Activated naive CD8-positive, alpha-beta T cell treated with anti-CD3 and anti-CD28 coated beads for 36 hours (primary cell): ENCODE results near the gene SLC1A4. TPM values are rescaled to one million over a fixed set of nuclear protein-coding genes. Genes with fewer than 3 reads are reported as not detected.
A peak's percentile ranks its signal among the peaks of the same experiment; 100 is the strongest.

ENCODE experiments used
- DNase-seq: peaks from one replicate; pipeline ENCODE4 v3.0.0; 2021
- H3K27ac Mint-ChIP-seq: one replicate; pipeline ENCODE4 v1.8.0; 2022; ENCODE audit warnings: mild to moderate bottlenecking, moderate library complexity, mixed read lengths
- H3K27me3 Mint-ChIP-seq: one replicate; pipeline ENCODE4 v1.8.0; 2022; ENCODE audit warnings: mild to moderate bottlenecking, mixed read lengths
- H3K36me3 Mint-ChIP-seq: one replicate; pipeline ENCODE4 v1.8.0; 2021; ENCODE audit warnings: mild to moderate bottlenecking, mixed read lengths
- H3K4me1 Mint-ChIP-seq: one replicate; pipeline ENCODE4 v1.8.0; 2021; ENCODE audit warnings: mixed read lengths
- H3K4me3 Mint-ChIP-seq: one replicate; pipeline ENCODE4 v1.8.0; 2022; ENCODE audit warnings: mild to moderate bottlenecking, moderate library complexity, mixed read lengths
- H3K9me3 Mint-ChIP-seq: one replicate; pipeline ENCODE4 v1.8.0; 2022; ENCODE audit warnings: mixed read lengths
- total RNA-seq, 2 experiments: library from RNA; stranded (reverse); gene quantifications; one replicate each; pipeline ENCODE4 v1.2.3, GENCODE V29; 2021

Gene SLC1A4
- total RNA-seq, result 10 to 100 TPM; 17.6 to 18.9 TPM

DNA sequence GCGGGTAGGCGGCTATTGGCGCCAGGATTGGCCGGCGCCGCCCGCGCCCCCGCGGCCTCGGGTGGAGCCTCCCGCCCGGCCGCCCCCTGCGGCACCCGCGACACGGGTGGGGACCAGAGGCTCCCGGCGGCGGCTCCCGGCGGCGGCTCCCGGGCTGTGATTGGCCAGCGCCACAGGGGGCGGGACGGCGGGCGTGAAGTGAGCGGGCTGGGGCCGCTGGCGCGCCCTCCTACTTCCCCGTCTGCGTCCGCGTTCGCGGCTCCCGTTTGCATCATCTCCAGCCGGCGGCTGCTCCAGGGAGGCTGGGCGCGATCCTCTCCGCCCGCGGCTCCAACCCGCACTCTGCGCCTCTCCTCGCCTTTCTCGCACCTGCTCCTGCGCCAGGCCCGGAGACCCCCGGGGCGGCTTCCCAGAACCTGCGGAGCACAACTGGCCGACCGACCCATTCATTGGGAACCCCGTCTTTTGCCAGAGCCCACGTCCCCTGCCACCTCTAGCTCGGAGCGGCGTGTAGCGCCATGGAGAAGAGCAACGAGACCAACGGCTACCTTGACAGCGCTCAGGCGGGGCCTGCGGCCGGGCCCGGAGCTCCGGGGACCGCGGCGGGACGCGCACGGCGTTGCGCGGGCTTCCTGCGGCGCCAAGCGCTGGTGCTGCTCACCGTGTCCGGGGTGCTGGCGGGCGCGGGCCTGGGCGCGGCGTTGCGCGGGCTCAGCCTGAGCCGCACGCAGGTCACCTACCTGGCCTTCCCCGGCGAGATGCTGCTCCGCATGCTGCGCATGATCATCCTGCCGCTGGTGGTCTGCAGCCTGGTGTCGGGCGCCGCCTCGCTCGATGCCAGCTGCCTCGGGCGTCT is at the start of gene SLC1A4:
Gene SLC1A4, plus strand, starts transcription at position 274 of the 856 bp plus-strand sequence. Its CDS starts 245 bp downstream, at position 519.
- Mint-ChIP-seq H3K4me1 (peaks cover 32% of the 10 kb centered on the region), H3K9me3 (no peaks in the 10 kb centered on the region), H3K27ac (peak within 1 kb of the TSS; percentile 88), H3K27me3 (peaks cover 27% of the 10 kb centered on the region), H3K4me3 (peak within 1 kb of the TSS; percentile 89), H3K36me3 (peaks cover 33% of the 10 kb centered on the region)
- DNase-seq, result peak; percentile 91

DNA sequence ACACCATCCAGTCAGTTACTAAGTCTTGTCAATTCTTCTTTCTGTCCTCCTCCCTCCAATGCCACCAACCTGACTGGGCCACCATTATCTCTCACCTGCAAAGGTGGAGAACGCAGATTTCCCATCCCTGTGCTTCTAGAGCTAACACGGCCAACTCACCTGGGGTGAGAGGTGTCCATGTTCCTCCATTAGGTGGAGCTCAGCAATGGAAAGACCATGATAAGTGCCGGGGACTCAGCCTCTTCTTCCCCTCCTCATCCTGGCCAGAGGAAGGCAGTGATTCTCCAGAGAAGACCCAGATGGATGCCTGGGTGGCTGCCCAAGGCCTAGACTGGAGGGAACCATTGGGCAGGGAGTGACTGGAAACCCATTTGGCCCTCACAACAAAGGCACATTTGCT is 48.1 kb upstream of the SLC1A4 start:
- Mint-ChIP-seq H3K4me3 (no peak overlapping the region), H3K27me3 (no peaks in the 10 kb centered on the region), H3K4me1 (peaks cover 15% of the 10 kb centered on the region), H3K27ac (no peak overlapping the region), H3K36me3 (no peaks in the 10 kb centered on the region), H3K9me3 (no peaks in the 10 kb centered on the region)
- DNase-seq, result no peak

DNA sequence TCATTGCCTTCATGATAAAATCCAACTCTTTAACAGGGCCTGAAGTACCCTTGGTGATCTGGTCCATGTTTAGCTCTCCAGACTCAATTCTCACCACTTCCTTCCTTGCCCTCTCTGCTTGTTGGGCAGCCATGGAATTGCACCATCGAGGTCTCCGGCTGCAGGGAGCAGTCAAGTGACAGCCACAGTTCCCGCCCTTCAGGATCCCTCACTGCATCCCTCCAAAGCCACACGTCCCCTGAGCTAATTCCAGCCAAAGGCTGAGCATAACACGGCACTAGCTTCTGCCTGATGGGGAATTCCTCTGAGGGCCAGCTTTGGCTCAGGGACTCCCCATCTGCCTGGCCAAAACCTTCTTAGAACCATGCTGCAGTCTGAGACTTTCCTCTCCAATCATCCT is 47.4 kb upstream of the SLC1A4 start:
- Mint-ChIP-seq H3K4me1 (peaks cover 22% of the 10 kb centered on the region), H3K9me3 (no peaks in the 10 kb centered on the region), H3K36me3 (no peaks in the 10 kb centered on the region), H3K27me3 (no peaks in the 10 kb centered on the region), H3K27ac (no peak overlapping the region), H3K4me3 (no peak overlapping the region)
- DNase-seq, result no peak

- H3K4me1 Mint-ChIP-seq, result peaks cover 26% of the 10 kb centered on the region
- H3K9me3 Mint-ChIP-seq, result no peaks in the 10 kb centered on the region
- no peaks in the 10 kb centered on the region for H3K27me3 Mint-ChIP-seq
- H3K27ac Mint-ChIP-seq, result no peak overlapping the region
- H3K4me3 Mint-ChIP-seq, result no peak overlapping the region
- H3K36me3 Mint-ChIP-seq, result no peaks in the 10 kb centered on the region
- DNase-seq, result no peak
Measured at GRCh38 chr2:64942693-64943092, 46.5 kb upstream of the SLC1A4 start.

- Mint-ChIP-seq H3K27me3 (no peaks in the 10 kb centered on the region), H3K9me3 (no peaks in the 10 kb centered on the region), H3K36me3 (no peaks in the 10 kb centered on the region), H3K4me1 (peaks cover 26% of the 10 kb centered on the region), H3K4me3 (no peak overlapping the region), H3K27ac (no peak overlapping the region)
- no peak for DNase-seq
Measured at GRCh38 chr2:64943387-64944150, 45.6 kb upstream of the SLC1A4 start.

- Mint-ChIP-seq H3K27me3 (no peaks in the 10 kb centered on the region), H3K27ac (peak overlapping the region; percentile 14), H3K4me1 (peaks cover 26% of the 10 kb centered on the region), H3K9me3 (no peaks in the 10 kb centered on the region), H3K36me3 (no peaks in the 10 kb centered on the region), H3K4me3 (no peak overlapping the region)
- no peak for DNase-seq
Measured at GRCh38 chr2:64944484-64944883, 44.7 kb upstream of the SLC1A4 start.

DNA sequence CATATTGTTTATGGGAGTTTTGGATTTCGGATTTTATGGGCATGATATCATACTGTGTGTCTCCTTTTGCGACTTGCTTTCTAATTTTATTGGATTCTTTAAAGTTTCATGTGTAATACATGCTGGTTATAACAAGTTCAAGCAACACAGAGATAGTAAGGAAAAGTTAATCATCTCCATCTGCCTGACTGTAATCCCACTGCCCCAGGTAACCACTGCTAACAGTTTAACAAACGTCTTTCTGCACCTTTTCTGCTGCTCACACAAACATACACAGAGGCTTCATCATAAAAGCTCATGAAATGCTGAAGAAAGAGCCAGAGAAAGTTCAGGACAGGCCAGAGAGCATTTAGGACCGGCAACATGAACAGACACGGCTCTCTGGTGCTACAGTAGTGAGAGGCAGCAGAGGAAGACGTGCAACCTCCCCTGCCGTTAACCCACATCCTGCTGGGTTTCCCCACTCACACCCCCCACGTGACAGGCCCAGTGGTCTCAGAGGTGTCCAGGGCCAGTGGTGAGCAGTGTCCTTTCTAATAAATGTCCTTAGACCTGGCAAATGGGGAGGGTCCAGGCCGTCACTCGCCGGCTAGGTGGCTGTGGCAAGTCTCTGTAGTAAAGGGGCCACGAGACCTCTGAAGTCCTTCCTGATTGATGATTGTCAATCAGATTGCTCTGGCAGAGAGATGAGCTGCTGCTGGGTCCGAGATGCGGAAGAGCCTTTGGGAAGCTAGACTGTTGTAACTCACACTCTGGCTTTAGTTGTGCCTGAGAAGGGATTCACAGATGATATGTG is 43.0 kb upstream of the SLC1A4 start:
- peak overlapping the region; percentile 85 for H3K27ac Mint-ChIP-seq
- no peaks in the 10 kb centered on the region for H3K36me3 Mint-ChIP-seq
- H3K9me3 Mint-ChIP-seq, result no peaks in the 10 kb centered on the region
- H3K4me3 Mint-ChIP-seq, result peak overlapping the region; percentile 65
- peak; percentile 71 for DNase-seq
- no peaks in the 10 kb centered on the region for H3K27me3 Mint-ChIP-seq
- H3K4me1 Mint-ChIP-seq, result peaks cover 25% of the 10 kb centered on the region

GRCh38 chr2:64946769-64947247 is 42.4 kb upstream of the SLC1A4 start:
- Mint-ChIP-seq H3K9me3 (no peaks in the 10 kb centered on the region), H3K27ac (peak overlapping the region; percentile 85), H3K4me3 (peak overlapping the region; percentile 65), H3K27me3 (no peaks in the 10 kb centered on the region), H3K36me3 (no peaks in the 10 kb centered on the region), H3K4me1 (peaks cover 25% of the 10 kb centered on the region)
- DNase-seq, result no peak

- H3K9me3 Mint-ChIP-seq, result no peaks in the 10 kb centered on the region
- H3K27me3 Mint-ChIP-seq, result no peaks in the 10 kb centered on the region
- no peaks in the 10 kb centered on the region for H3K36me3 Mint-ChIP-seq
- peaks cover 21% of the 10 kb centered on the region for H3K4me1 Mint-ChIP-seq
- no peak overlapping the region for H3K27ac Mint-ChIP-seq
- no peak overlapping the region for H3K4me3 Mint-ChIP-seq
- no peak for DNase-seq
Measured at GRCh38 chr2:64947885-64948284, 41.3 kb upstream of the SLC1A4 start.

- Mint-ChIP-seq H3K4me1 (peaks cover 17% of the 10 kb centered on the region), H3K27ac (no peak overlapping the region), H3K9me3 (peaks cover 1% of the 10 kb centered on the region), H3K36me3 (no peaks in the 10 kb centered on the region), H3K27me3 (no peaks in the 10 kb centered on the region), H3K4me3 (no peak overlapping the region)
- DNase-seq, result no peak
Measured at GRCh38 chr2:64950226-64951160, 38.7 kb upstream of the SLC1A4 start.

DNA sequence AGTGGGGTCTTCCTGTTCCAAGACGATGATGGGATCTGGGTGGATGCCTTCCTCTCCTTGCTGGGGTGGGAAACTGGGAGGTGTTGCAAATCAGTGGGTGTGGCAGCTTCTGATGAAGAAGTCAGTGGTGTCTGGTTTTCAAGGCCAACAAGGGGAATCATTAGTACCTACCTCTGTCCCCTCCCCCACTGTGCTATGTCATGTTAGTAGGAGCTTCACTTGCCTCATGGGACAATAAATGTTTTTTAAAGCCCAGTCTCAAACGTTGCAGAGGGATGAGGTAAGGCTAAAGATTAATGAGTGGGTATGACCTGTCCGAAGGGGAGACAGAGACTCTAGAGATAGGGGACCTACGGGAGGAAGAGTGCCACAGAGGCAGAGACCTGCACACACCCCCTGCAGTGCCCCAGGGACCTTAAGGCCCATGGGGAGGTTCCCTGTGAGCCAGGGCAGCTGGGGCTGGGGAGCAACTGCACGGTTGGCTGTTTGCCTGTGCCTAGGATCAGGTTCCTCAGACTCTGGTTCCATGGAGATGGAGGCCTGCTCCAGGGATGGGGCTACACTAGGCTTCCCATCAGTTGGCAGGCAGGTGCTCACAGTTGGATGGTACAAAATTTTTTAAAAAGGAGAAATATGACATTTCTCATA is 37.8 kb upstream of the SLC1A4 start:
- Mint-ChIP-seq H3K9me3 (peaks cover 3% of the 10 kb centered on the region), H3K4me1 (peaks cover 9% of the 10 kb centered on the region), H3K4me3 (no peak overlapping the region), H3K36me3 (no peaks in the 10 kb centered on the region), H3K27ac (no peak overlapping the region), H3K27me3 (no peaks in the 10 kb centered on the region)
- DNase-seq, result no peak

GRCh38 chr2:64952096-64952495 is 37.1 kb upstream of the SLC1A4 start:
- peaks cover 2% of the 10 kb centered on the region for H3K4me1 Mint-ChIP-seq
- no peak overlapping the region for H3K27ac Mint-ChIP-seq
- no peaks in the 10 kb centered on the region for H3K27me3 Mint-ChIP-seq
- DNase-seq, result no peak
- no peak overlapping the region for H3K4me3 Mint-ChIP-seq
- no peaks in the 10 kb centered on the region for H3K36me3 Mint-ChIP-seq
- peaks cover 3% of the 10 kb centered on the region for H3K9me3 Mint-ChIP-seq

- Mint-ChIP-seq H3K27me3 (no peaks in the 10 kb centered on the region), H3K4me1 (no peaks in the 10 kb centered on the region), H3K36me3 (no peaks in the 10 kb centered on the region), H3K9me3 (peaks cover 3% of the 10 kb centered on the region), H3K27ac (peak overlapping the region; percentile 8), H3K4me3 (no peak overlapping the region)
- no peak for DNase-seq
Measured at GRCh38 chr2:64952511-64953482, 36.4 kb upstream of the SLC1A4 start.
